Stimulated activated CD8-positive, alpha-beta memory T cell treated with anti-CD3 and anti-CD28 coated beads, Interleukin-12 subunit alpha, Interleukin-12 subunit beta, amount 100 ng/mL, for 24 hours (primary cell): Measurements from ENCODE around the gene ESPNL.

ENCODE experiments used
- DNase-seq: peaks from one replicate; pipeline ENCODE4 v3.0.0-alpha.2; 2020; ENCODE audit errors: extremely low read depth

The ESPNL gene

GRCh38 chr2:238158509-238159070, 58.5 kb downstream of the ESPNL start, which contains the start of gene ERFE:
Gene ERFE, plus strand, starts transcription at chr2:238158970. Its CDS starts 38 bp downstream, at chr2:238159008.
- peak; percentile 17 for DNase-seq

GRCh38 chr2:238159071-238159539, 59.0 kb downstream of the ESPNL start:
- DNase-seq, result no peak

GRCh38 chr2:238159661-238160205, 59.6 kb downstream of the ESPNL start:
- DNase-seq, result no peak

- DNase-seq, result no peak
Observed at GRCh38 chr2:238160206-238161129, 60.3 kb downstream of the ESPNL start.

- DNase-seq, result no peak
Observed at GRCh38 chr2:238161291-238162051, 61.3 kb downstream of the ESPNL start.

GRCh38 chr2:238162251-238162845, 62.2 kb downstream of the ESPNL start:
- DNase-seq, result no peak

- no peak for DNase-seq
Observed at GRCh38 chr2:238162846-238163441, 62.8 kb downstream of the ESPNL start.

GRCh38 chr2:238163481-238164198, 63.5 kb downstream of the ESPNL start:
- DNase-seq, result no peak

GRCh38 chr2:238164906-238165287, 64.8 kb downstream of the ESPNL start:
- DNase-seq, result no peak

GRCh38 chr2:238165288-238165921, 65.3 kb downstream of the ESPNL start:
- no peak for DNase-seq

- no peak for DNase-seq
Observed at GRCh38 chr2:238166391-238167343, 66.5 kb downstream of the ESPNL start.

GRCh38 chr2:238167344-238167715, 67.2 kb downstream of the ESPNL start:
- no peak for DNase-seq

- DNase-seq, result no peak
Observed at GRCh38 chr2:238167761-238168160, 67.6 kb downstream of the ESPNL start.

- no peak for DNase-seq
Observed at GRCh38 chr2:238168196-238169047, 68.3 kb downstream of the ESPNL start.

GRCh38 chr2:238169048-238169707, 69.0 kb downstream of the ESPNL start:
- no peak for DNase-seq

GRCh38 chr2:238169708-238170251, 69.6 kb downstream of the ESPNL start:
- DNase-seq, result no peak
